Suppressor macrophage treated with lipopolysaccharide for 4 hours (primary cell): ENCODE data around the gene SPATA4.

ENCODE experiments used
- DNase-seq: peaks from one replicate; pipeline ENCODE4 v3.0.0-alpha.2; 2020

The SPATA4 gene

DNA sequence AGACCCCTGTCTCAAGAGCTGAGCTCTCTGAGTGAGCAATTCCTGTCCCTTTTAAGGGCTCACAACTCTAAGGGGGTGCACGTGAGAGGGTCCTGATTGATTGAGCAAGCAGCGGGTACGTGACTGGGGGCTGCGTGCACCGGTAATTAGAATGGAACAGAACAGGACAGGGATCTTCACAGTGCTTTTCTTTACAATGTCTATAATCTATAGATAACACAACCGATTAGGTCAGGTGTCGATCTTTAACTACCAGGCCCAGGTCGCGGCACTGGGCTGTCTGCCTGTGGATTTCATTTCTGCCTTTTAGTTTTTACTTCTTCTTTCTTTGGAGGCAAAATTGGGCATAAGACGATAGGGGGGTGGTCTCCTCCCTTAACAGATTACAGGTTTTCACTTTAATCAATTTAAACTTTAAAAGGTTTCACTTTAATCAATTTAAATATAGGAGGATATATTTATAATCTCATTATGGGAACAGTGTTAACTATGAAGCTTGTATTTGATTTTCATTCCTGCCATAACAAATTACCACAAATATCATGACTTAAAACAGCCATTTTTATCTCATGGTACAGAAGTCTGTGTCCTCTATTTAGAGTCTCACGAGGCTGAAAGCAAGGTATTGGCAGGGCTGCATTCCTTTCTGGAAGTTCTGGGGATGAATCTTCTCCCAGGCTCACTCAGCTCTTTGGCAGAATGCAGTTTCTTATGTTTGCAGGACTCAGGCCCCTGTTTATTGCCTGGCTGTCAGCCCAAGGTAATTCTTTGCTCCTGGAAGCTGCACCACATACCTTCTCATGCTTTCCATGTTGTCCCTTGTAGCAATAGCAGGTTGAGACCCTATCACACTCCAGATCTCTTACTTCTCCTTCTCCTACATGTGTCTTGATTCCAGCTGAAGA lies 5.2 kb downstream of the SPATA4 start:
- no peak for DNase-seq

DNA sequence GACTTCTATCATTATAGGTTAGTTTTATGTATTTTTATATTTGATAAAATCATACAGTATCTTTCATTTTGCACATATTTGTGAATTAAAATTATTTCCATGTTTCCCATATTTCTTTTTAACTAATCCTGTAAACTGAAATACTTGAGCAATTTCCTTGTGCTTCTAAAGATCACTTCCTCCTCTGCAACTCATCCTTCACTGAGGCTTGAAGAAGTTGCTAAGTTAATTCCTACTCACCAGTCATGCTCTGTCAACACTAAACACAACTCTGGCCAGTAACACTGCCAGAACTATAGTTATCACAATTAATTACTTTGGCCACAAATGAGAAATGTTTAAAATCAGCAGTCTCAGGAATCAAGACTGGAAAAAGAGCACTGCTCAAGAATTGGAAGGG lies 6.7 kb downstream of the SPATA4 start:
- peak; percentile 11 for DNase-seq

DNA sequence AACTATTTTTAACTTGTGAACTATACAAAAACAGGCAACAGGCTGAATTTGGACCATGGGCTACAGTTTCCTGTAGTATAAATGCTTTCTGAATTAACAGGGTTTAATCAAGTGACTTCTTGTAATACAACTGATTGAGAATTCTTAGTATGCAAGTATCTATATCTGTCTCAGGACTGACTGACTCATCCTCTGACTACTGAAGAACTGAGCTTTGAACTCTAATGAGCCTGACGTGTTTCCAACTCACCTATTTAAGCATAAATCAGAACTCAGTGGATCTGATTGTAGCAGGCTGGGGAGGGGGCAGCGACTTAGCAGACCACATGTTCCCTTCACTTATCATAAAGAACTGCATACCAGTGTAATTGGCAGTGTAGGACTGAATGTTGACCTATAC lies 7.8 kb downstream of the SPATA4 start:
- DNase-seq: no peak

DNA sequence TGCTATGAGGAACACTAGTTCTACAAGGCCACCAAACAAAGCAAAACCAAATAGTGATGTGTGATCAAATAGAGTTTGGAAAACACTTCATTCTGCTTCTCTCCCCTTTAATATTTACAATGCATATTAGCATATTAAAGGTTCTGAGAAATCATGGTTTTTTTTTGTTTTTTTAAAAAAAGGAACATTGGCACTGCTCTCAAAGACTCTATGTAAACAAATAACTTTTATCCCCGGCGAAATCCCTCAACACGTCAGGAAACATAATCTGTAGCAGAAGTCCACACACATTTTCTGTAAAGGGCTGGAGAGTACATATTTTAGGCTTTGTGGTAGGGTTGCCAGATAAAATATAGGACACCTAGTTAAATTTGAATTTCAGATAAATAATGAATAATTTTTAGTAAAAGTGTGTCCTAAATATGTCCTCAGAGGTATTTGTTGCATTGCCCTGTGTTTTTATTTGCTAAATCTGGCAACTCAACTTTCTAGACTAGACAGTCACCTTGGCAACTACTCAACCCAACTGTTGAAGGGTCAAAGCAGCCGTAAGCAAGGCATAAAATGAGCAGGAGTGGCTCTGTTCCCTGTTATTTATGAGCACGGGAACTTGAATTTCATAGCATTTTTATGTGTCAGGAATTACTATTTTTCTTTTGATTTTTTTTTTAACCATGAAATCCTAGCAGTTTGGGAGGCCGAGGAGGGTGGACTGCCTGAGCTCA lies 8.6 kb downstream of the SPATA4 start:
- no peak for DNase-seq

DNA sequence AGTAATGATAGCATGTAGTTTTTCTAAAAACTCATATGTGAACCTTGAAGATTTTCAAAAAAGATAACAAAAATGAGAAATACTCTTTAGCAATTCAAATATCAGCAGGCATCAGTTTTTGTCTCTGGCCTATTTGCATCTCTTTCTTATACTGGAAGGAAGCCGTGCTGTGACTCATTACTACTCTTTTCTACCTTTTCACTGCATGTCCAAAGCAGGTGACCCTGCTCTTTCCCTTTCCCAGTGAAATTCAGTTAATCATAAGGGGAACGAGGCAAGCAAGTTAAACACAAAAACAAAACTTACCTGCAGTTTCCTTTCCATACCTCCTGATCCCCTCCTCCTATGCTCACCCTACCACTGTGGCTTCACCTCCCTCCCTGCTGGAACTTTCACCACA lies 9.3 kb downstream of the SPATA4 start:
- no peak for DNase-seq

DNA sequence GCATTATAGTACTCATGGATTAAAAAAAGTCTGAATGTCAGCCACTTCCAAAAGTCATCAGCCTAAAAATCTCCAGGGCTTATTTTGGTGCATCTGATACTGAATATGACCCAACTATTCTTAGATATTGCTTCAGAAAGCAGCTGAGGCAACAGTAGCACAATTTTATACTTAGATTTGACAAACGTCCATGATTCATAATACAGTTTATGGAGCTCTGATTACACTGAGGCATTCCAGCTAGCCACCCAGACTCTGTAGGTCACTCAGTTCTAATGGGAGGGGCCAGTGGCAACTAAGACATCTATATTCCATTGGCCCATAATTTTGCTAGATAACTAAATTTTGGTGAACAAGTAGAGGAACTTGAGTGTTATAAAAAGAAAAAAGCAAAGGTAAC lies 10.3 kb downstream of the SPATA4 start:
- DNase-seq: no peak

DNA sequence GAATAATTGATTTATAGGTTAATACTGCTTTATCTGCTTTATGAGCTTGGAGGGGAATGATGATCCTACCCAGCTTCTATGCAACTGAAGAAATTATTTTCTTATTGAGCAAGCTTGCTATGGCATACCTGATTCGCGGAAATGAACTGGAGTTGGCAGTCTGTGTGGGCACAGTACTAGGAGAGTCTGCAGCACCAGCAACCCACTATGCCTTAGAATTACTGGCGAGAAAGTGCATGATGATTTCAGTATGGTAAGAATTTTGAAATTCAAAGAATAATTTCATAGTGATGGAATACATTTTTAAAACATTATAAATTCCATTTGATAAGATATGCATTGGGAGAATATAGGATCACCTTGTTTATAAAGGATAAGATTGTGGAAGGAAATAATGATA lies 32.3 kb downstream of the SPATA4 start:
- DNase-seq: no peak

DNA sequence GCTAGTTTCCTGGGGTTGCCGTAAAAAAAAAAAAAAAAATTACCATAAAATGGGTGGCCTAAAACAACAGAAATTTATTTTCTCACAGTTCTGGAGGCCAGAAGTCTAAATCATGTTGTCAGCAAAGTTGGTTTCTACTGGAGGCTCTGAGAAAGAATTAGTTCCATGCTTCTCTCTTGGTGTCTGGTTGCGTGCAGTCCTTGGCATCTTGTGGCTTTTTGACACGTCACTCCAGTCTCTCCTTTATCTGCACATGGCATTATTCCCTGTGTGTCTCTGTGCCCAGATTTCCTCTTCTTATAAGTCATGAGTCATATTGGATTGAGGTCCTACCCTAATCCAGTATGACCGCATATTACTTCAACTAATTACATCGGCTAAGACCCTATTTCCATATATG lies 38.7 kb downstream of the SPATA4 start:
- no peak for DNase-seq

DNA sequence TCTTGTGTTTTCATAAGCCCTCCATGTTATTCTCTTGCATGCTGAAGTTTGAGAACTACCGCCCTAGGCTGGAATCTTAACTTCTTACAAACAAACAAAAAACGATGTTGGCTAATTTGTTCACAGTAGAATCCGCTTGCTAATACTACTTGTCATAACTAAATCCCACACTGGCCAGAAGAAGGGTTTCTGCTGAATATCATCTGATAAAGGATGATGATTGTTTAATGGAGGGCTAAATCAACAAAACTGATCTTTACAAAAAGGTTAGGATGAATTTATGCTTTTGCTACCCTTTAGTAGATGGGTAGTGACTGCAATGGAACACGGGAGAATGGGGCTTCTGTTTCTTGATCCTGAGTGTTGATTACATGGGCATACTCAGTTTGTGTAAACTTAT lies 42.3 kb downstream of the SPATA4 start:
- DNase-seq: no peak

DNA sequence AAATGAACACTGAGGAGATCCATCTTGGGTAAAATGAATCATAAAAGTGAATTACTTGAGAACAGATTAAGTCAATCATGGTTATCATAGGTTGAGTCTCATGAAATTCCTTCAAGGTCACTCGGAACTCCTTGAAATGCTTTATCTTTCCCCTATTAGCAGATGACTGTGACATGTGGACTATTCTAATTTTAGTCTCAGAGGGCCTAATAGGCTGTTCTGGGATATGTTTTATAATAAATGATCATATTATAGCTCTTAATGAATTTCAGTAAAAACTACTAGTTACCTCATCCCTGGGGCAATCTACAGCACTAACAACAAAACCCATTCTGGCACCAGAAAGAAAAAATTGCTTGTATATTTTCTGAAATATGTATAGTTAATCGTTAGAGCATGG lies 44.7 kb downstream of the SPATA4 start:
- no peak for DNase-seq

DNA sequence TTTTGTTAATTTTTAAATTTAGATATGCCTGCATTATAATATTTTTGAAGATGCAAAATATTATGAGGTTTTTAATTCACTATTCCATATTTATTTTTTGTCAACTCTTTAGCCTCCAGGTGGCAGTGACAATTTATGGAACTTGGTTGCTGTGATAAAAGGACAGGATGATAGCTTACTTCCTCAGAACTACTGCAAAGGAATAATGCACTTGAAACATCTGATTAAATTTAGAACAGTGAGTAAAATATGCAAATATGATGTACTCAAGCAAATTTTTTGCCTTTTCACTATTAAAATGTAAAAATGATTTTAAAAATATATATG lies 45.1 kb downstream of the SPATA4 start:
- DNase-seq: peak; percentile 12

DNA sequence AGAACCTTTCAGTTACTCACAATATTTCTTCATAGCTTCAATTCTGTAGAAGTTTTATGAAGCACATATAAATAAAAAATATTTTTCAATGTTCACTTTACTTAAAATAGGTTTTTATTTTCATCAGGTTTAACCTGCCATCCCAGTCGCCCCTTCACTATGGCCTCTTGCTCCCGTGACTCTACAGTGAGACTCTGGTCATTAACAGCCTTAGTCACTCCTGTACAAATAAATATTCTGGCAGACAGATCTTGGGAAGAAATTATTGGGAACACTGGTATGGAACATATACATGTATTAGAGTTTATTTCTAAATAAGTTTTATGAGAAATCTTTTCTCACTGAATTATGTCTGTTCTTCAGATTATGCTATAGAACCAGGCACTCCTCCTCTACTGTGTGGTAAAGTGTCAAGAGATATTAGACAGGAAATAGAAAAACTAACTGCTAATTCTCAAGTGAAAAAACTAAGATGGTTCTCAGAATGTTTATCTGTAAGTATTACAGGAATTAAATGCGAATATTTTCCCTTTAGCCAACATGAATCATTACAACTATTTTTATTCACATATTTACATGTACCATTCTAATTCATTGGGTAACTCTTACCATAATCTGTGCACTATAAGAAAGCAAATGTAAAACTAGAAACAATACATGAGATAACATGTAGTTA lies 45.6 kb downstream of the SPATA4 start:
- DNase-seq: no peak

DNA sequence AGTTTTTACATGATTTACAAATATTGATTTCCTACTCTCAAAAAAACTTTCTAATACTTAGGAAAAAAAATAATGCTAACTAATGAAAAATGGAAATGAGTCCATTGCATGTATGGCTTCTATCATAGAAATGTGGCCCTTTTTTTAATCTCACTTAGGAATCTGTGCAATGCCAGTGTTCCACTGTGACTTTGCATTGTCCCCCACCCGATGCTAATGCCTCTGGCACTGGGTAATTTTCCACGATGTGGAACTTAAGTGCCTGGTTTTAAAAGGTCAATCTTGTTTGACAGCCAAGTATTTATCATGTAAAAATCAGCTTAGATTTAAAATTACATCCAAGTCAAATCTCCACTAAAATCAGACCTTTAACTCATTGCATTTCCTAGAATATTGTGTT lies 53.1 kb downstream of the SPATA4 start:
- DNase-seq: no peak

DNA sequence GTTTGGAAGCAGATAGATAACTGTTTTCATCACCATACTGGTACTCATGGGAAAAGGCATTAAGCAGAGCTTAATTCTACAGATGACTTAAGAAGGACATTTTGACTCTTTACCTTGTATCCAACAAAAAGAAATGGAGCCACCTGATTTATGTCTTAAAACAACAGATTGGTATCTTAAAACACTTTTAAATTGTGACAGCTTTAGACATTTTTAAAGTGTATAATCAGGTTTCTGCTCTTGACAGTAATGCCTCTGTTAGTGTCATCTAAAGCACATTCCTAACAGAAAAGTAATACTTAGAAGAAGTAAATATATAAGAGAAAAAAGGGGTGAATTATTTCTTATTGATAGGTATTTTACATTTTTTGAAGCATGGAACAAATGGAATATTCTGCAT lies 55.9 kb downstream of the SPATA4 start:
- DNase-seq: no peak

DNA sequence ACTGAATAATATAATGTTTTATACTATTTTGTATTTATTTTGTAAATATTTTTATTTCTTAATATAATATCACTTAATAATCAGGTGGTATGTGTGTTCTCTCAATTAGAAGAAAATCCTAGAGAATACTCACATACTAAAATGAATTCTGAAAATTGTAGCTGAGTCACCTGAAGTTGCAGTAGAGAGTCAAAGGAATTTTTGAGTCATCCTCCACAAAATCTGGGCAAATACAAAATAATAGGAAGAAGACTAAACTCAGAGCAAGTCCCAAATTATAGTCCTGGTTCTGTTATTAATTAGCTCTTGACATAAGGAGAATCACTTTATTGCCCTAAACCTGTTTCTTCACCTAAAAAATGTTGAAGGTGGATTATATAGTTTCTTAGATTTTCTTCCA lies 57.8 kb downstream of the SPATA4 start:
- DNase-seq: no peak

DNA sequence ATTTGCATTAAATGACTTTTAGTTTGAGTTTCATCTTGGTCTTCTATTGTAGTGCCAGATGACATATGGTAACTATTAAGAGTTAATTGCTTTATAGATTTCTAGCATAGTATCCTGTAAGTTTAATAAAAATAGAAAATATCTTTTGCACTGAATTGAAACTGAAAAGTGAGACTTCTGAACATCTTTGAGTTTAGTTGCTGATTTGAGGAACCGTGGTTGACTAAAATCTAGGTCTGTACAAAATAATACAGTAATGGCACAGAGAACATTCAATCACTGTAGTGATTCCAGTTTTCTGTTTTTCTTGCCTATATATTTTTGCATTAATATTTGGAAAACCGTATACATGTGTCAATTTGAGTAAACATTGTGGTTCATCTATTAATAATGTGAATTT lies 60.7 kb downstream of the SPATA4 start:
- DNase-seq: no peak
